Body of pancreas (tissue), 4 donors: Measurements from ENCODE around the gene NQO2. TPM values are rescaled to one million over a fixed set of nuclear protein-coding genes. Genes with fewer than 3 reads are reported as not detected.
"Not testable (repeated sequence)": the region's sequence is repeated elsewhere in the genome, so short reads cannot be mapped to it uniquely, and the experiment has no call there.

Experiments
- ATAC-seq: fragments of 150-250 bp; one replicate; pipeline ENCODE4 v1.9.1; 2016
- DNase-seq, 4 donors: peaks; one replicate each; pipeline ENCODE4 v3.0.0-alpha.2; 2019
- H3K27ac ChIP-seq, 4 donors: fragments of 200-600 bp; sonication (generic); 1 replicate in 3 of 4; 2 replicates in 1 of 4; pipeline versions ENCODE4 v1.5.1 to v1.6.1; 2016 to 2019; ENCODE audit warnings: mild to moderate bottlenecking in 1 of 4, mixed read lengths in 1 of 4, moderate library complexity in 1 of 4
- H3K27me3 ChIP-seq, 2 donors: fragments of 200-600 bp; sonication (generic); one replicate each; pipeline ENCODE4 v1.6.0; 2016; ENCODE audit warnings: mild to moderate bottlenecking in 1 of 2
- H3K36me3 ChIP-seq, 2 donors: fragments of 200-600 bp; sonication (generic); replicated peaks in 1 of 2; 2 replicates each; pipeline ENCODE4 v1.5.1; 2016; ENCODE audit warnings: low read depth in 2 of 2; ENCODE audit not compliant: insufficient read depth in 1 of 2
- H3K4me1 ChIP-seq: fragments of 200-600 bp; sonication (generic); one replicate; pipeline ENCODE4 v1.6.0; 2016
- H3K4me3 ChIP-seq, 2 donors: fragments of 200-600 bp; sonication (generic); 1 replicate in 1 of 2; 2 replicates in 1 of 2; pipeline ENCODE4 v1.5.1; 2016 to 2019
- H3K9me3 ChIP-seq, 3 donors: fragments of 200-600 bp; sonication (generic); 1 replicate in 2 of 3; 2 replicates in 1 of 3; pipeline ENCODE4 v1.5.1; 2016
- CTCF ChIP-seq, 7 experiments: fragments of 450-650 bp in 4 of 7; fragments of 200-600 bp in 3 of 7; sonication (generic) in 3 of 7; IDR thresholded peaks; one replicate each; pipeline ENCODE4 v1.5.1; 2016 to 2019; ENCODE audit warnings: antibody characterized with exemption in 7 of 7
- POLR2A ChIP-seq, 3 donors: fragments of 450-650 bp; IDR thresholded peaks; one replicate each; pipeline ENCODE4 v1.6.1; 2016; ENCODE audit warnings: antibody characterized with exemption in 3 of 3, mild to moderate bottlenecking in 2 of 3
- WGBS, 2 donors: methylation state at CpG; one replicate each; pipeline ENCODE4 v1.1.5; 2017; 5-methylcytosine and 5-hydroxymethylcytosine counted together
- intact Hi-C: fragments of 100-400 bp; cut with DNase I; formaldehyde crosslinking; loops from one replicate; pipeline ENCODE4 v1.15.1; 2023
- total RNA-seq, 2 donors: library from RNA; depleted of rRNA; stranded (reverse); fragments of >200 nt; gene quantifications; one replicate each; pipeline ENCODE4 v1.1.0, GENCODE V29; 2016

Gene NQO2
- total RNA-seq, 2 donors from 2014 or later = 7.3 to 17.1 TPM

- H3K4me1 ChIP-seq = peaks cover 11% of the 10 kb centered on the region
- H3K4me3 ChIP-seq = no peak overlapping the region
- ATAC-seq (no peak), DNase-seq (no peak)
- no peaks in the 10 kb centered on the region for H3K36me3 ChIP-seq
- H3K27ac ChIP-seq = no peak overlapping the region
- H3K9me3 ChIP-seq = no peaks in the 10 kb centered on the region
- WGBS, 2 donors = 41 to 48% methylated on average over 2 of the region's 2 CpGs
- no peaks in the 10 kb centered on the region for H3K27me3 ChIP-seq
- intact Hi-C loops = no loop called here
- TF ChIP-seq CTCF (IDR thresholded peaks at IDR 0.05) (no peak), POLR2A (IDR thresholded peaks at IDR 0.05) (no peak)
Measured at GRCh38 chr6:3058957-3059356, 59.3 kb downstream of the NQO2 start.

GRCh38 chr6:3060092-3060491 is 60.4 kb downstream of the NQO2 start:
- H3K36me3 ChIP-seq, intact Hi-C loops, H3K27me3 ChIP-seq, H3K9me3 ChIP-seq, H3K27ac ChIP-seq, H3K4me3 ChIP-seq, DNase-seq, ATAC-seq: not testable (repeated sequence)
- 85 to 93% methylated on average over 11 of the region's 11 CpGs for whole genome bisulfite sequencing, 2 donors
- H3K4me1 ChIP-seq = peaks cover 12% of the 10 kb centered on the region

GRCh38 chr6:3061501-3061941 is 61.8 kb downstream of the NQO2 start:
- H3K9me3 ChIP-seq = no peaks in the 10 kb centered on the region

GRCh38 chr6:3063340-3063732 is 63.6 kb downstream of the NQO2 start:
- H3K36me3 ChIP-seq, H3K27me3 ChIP-seq, ATAC-seq, intact Hi-C loops, H3K9me3 ChIP-seq, DNase-seq: not testable (repeated sequence)
- Histone ChIP-seq H3K4me3 (peak overlapping the region; percentile 46 to 82), H3K4me1 (peaks cover 14% of the 10 kb centered on the region), H3K27ac (peak overlapping the region; percentile 74 to 94 (median 89))
- WGBS, 2 donors = 12% methylated on average over 3 of the region's 19 CpGs; no CpG with 5 or more reads in 1 of the 2 donors

More at GRCh38 chr6:3061501-3061941, 61.8 kb downstream of the NQO2 start:
- DNase-seq = no peak
- no peaks in the 10 kb centered on the region for H3K36me3 ChIP-seq
- H3K4me3 ChIP-seq = no peak overlapping the region
- no peak for TF ChIP-seq POLR2A (IDR thresholded peaks at IDR 0.05)
- TF ChIP-seq CTCF (IDR thresholded peaks at IDR 0.05) = no peak
- H3K27ac ChIP-seq = no peak overlapping the region
- no peak for ATAC-seq
- no peaks in the 10 kb centered on the region for H3K27me3 ChIP-seq
- intact Hi-C loops = no loop called here
- peaks cover 7% of the 10 kb centered on the region for H3K4me1 ChIP-seq
- WGBS, 2 donors = 90% methylated on average over 5 of the region's 5 CpGs

- no peaks in the 10 kb centered on the region for H3K9me3 ChIP-seq
- peak overlapping the region; percentile 74 to 94 (median 89) for H3K27ac ChIP-seq
- H3K4me1 ChIP-seq = peaks cover 14% of the 10 kb centered on the region
- peak; percentile 90 for ATAC-seq
- TF ChIP-seq POLR2A (IDR thresholded peaks at IDR 0.05) = peak; percentile 99
- TF ChIP-seq CTCF (IDR thresholded peaks at IDR 0.05) = peak in 4 of 7 experiments; percentile 10 to 46 (median 26)
- intact Hi-C loops = no loop called here
- no peaks in the 10 kb centered on the region for H3K27me3 ChIP-seq
- DNase-seq = peak; percentile 95 to 97 (median 96)
- H3K4me3 ChIP-seq = peak overlapping the region; percentile 46 to 82
- 0 to 1% methylated on average over 15 to 74 of the region's 85 CpGs for WGBS, 2 donors
- H3K36me3 ChIP-seq = no peaks in the 10 kb centered on the region
Measured at GRCh38 chr6:3063733-3064700, 64.3 kb downstream of the NQO2 start.
